ENCODE results near the gene CTNNA2. TPM values are rescaled to one million over a fixed set of nuclear protein-coding genes. Genes with fewer than 3 reads are reported as not detected.

The CTNNA2 gene
- total RNA-seq, 1 donor from 2014 or later, result 2.9 TPM

DNA sequence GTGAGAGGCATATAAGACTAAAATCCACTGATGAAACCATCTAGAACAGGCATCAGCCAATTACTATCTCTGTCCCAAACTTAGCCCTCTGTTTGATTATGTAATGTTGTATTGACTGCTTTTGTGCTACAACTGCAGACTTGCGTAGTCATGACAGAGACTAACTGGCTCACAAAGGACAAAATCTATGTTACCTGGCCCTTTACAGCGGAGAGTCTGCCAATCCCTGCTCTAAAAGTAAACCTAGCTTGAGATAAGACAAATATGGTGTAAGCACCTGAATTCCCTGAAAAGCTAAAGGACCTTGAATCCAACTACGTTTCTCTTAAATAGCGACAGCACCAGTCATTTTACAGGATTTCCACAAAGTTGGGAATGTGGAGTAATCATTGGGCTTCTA lies 894.5 kb downstream of the CTNNA2 start:
- H3K27ac Mint-ChIP-seq (ENCODE audit: unreplicated experiment), result no peak overlapping the region
- peaks cover 2% of the 10 kb centered on the region for H3K9me3 Mint-ChIP-seq
- no peak for DNase-seq (ENCODE audit: low read depth, low spot score)
- H3K4me1 Mint-ChIP-seq, result peaks cover 4% of the 10 kb centered on the region
- no peak overlapping the region for H3K4me3 Mint-ChIP-seq
- H3K27me3 Mint-ChIP-seq (ENCODE audit: low read depth), result no peaks in the 10 kb centered on the region
- TF ChIP-seq, protein P1, sequence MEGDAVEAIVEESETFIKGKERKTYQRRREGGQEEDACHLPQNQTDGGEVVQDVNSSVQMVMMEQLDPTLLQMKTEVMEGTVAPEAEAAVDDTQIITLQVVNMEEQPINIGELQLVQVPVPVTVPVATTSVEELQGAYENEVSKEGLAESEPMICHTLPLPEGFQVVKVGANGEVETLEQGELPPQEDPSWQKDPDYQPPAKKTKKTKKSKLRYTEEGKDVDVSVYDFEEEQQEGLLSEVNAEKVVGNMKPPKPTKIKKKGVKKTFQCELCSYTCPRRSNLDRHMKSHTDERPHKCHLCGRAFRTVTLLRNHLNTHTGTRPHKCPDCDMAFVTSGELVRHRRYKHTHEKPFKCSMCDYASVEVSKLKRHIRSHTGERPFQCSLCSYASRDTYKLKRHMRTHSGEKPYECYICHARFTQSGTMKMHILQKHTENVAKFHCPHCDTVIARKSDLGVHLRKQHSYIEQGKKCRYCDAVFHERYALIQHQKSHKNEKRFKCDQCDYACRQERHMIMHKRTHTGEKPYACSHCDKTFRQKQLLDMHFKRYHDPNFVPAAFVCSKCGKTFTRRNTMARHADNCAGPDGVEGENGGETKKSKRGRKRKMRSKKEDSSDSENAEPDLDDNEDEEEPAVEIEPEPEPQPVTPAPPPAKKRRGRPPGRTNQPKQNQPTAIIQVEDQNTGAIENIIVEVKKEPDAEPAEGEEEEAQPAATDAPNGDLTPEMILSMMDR (conservative IDR thresholded peaks at IDR 0.05), result no peak
- peaks cover 2% of the 10 kb centered on the region for H3K36me3 Mint-ChIP-seq (ENCODE audit: low read depth)

DNA sequence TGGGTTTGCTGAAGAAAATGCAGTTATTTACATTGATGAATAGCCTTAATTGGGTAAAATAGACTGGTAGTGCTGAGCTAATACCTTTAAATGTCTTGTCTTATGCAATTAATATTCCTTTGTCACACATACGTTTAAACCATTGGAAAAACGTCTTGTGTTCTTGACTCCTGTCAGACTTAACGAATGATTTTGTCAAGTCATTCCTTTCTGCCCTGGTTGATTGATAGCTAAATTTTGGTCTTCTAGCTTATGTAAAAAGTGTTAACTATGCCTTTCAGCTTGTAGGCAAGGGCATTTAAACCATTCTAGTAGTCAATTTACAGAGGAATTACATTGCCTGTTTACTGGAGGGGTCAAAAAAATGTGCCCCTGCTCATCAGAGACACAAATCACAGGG lies 897.5 kb downstream of the CTNNA2 start:
- Mint-ChIP-seq H3K27me3 (ENCODE audit: low read depth) (no peaks in the 10 kb centered on the region), H3K36me3 (ENCODE audit: low read depth) (peaks cover 5% of the 10 kb centered on the region), H3K4me3 (no peak overlapping the region), H3K27ac (ENCODE audit: unreplicated experiment) (no peak overlapping the region), H3K4me1 (peaks cover 4% of the 10 kb centered on the region), H3K9me3 (peaks cover 18% of the 10 kb centered on the region)
- DNase-seq (ENCODE audit: low read depth, low spot score), result no peak
- TF ChIP-seq, protein P1 (conservative IDR thresholded peaks at IDR 0.05), result no peak

DNA sequence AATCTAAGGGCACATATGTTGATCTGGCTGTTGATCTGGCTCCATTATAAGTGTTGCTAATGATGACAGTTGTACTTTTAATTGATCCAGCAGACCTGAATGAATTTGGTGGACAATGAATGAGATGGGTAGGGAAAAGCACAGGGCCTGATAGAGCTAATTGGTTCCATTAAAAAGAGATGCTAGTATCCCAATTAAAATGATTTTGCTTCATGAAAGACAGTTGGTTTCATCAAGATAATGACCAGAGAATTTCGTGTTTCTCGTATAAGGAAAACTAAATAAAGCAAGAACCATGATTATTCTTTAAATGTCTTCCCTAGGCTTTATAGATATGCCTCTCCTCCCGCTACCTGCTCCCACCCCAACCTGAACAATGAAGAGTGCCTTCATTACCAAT lies 900.3 kb downstream of the CTNNA2 start:
- peaks cover 25% of the 10 kb centered on the region for H3K9me3 Mint-ChIP-seq
- no peak for DNase-seq (ENCODE audit: low read depth, low spot score)
- no peaks in the 10 kb centered on the region for H3K27me3 Mint-ChIP-seq (ENCODE audit: low read depth)
- no peaks in the 10 kb centered on the region for H3K4me1 Mint-ChIP-seq
- TF ChIP-seq, protein P1 (conservative IDR thresholded peaks at IDR 0.05), result no peak
- no peak overlapping the region for H3K27ac Mint-ChIP-seq (ENCODE audit: unreplicated experiment)
- H3K4me3 Mint-ChIP-seq, result no peak overlapping the region
- peaks cover 4% of the 10 kb centered on the region for H3K36me3 Mint-ChIP-seq (ENCODE audit: low read depth)

DNA sequence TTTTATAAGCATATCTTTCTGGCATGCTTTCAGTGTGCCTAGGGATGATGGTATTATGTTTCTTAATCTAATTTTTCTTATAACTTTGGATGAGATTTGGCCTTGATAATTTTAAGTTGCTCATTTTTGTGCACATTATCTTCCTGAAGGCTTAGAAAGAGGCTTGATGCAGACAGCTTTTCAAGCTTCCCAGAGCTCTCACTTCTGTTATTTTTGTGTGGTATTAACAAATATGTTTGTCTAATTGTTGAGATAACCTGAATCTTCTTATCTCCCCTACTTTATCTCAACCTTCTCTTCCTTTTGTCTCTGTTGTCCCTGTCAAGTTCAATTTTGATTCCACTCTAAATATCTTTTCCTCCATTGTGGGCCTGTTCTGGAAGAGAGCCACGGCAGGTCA lies 904.9 kb downstream of the CTNNA2 start:
- Mint-ChIP-seq H3K4me3 (no peak overlapping the region), H3K36me3 (ENCODE audit: low read depth) (peaks cover 4% of the 10 kb centered on the region), H3K4me1 (no peaks in the 10 kb centered on the region), H3K9me3 (peaks cover 21% of the 10 kb centered on the region), H3K27me3 (ENCODE audit: low read depth) (no peaks in the 10 kb centered on the region), H3K27ac (ENCODE audit: unreplicated experiment) (no peak overlapping the region)
- no peak for DNase-seq (ENCODE audit: low read depth, low spot score)
- TF ChIP-seq, protein P1 (conservative IDR thresholded peaks at IDR 0.05), result no peak

DNA sequence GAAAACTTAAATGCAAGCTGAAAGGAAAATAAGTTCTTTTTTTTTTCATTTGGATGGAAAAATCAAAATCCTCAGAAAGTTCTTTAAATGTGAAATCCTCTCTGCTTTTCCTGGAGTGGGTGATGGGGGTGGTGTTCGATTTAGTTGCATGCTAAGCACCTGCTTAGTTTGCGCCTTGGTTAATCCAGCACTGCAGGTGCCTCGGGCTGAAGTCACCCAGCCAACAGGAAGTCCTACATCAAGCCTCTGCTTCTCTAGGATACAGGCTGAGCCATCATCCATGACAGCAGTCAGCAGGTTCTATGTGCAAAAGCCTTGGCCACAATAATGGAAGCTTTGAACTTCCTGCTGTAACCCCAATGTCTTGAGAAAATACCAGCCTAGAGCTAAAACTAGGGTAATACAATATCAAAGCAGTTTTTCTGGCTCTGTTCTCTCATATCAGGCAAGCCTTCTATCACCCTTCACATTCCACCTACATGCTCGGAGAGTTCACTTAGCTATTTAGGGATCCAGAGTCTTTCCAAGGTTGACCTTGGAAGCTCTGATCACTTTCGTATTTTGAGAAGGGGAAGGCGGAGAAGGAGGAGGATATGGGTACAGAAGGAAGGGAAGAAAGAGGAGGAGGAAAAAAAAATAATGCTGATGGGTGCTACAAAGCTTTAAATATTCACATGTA lies 907.8 kb downstream of the CTNNA2 start:
- Mint-ChIP-seq H3K9me3 (peaks cover 10% of the 10 kb centered on the region), H3K4me1 (no peaks in the 10 kb centered on the region), H3K4me3 (no peak overlapping the region), H3K27me3 (ENCODE audit: low read depth) (no peaks in the 10 kb centered on the region), H3K27ac (ENCODE audit: unreplicated experiment) (no peak overlapping the region), H3K36me3 (ENCODE audit: low read depth) (peaks cover 2% of the 10 kb centered on the region)
- TF ChIP-seq, protein P1 (conservative IDR thresholded peaks at IDR 0.05), result no peak
- no peak for DNase-seq (ENCODE audit: low read depth, low spot score)
